ENCODE measurements around the gene DYNC1I1. TPM values are rescaled to one million over a fixed set of nuclear protein-coding genes. Genes with fewer than 3 reads are reported as not detected.

The DYNC1I1 gene
- total and polyA plus RNA-seq, 4 donors = 0.28 to 0.67 (median 0.39) TPM

DNA sequence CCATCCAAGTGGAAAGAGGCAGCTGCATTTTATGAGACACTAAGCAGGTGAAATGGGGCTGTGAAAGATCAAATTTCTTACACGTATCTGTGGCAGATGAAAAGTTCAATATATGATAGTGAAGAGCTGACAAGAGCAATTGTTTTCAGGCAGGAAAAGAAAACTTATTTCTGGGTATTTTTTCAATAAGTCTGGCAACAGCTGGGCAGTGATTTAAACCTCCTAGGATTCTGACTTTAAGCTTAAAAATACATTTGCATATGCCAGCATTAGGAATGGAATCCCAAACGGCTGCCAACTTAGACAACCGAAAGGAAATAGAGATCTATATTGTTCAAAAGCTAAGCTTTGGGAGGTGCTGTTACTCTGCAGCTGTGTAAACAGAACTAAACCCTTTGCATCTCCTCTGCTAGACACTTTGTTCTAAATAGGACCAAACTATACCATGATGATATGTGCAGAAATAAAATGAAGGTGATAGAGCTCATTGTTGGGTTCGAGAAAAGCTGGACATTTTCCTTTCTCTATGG, 26.1 kb downstream of the DYNC1I1 start:
- 48% methylated on average over 4 of the region's 4 CpGs for WGBS
- no peaks in the 10 kb centered on the region for H3K36me3 ChIP-seq (ENCODE audit: control insufficient read depth in 4 of 4, insufficient read depth in 3 of 4, low read depth in 1 of 4, low read length in 3 of 4)
- no peak overlapping the region for H3K9ac ChIP-seq (ENCODE audit: low read depth in 1 of 2, low read length in 2 of 2)
- no peaks in the 10 kb centered on the region for H3K9me3 ChIP-seq (ENCODE audit: control insufficient read depth in 4 of 4, low read length in 3 of 4)
- no peak overlapping the region for H3K27ac ChIP-seq (ENCODE audit: low read depth in 1 of 2, low read length in 2 of 2)
- peaks cover 0 to 3% (median 1%) of the 10 kb centered on the region in 4 donors for H3K27me3 ChIP-seq (ENCODE audit: control insufficient read depth in 4 of 4, insufficient read depth in 4 of 4, low read length in 3 of 4)
- DNase-seq (ENCODE audit: low spot score) = no peak
- no peaks in the 10 kb centered on the region for H3K4me1 ChIP-seq (ENCODE audit: control insufficient read depth in 4 of 4, insufficient read depth in 4 of 4, low read length in 3 of 4)
- TF ChIP-seq YY1 (IDR thresholded peaks at IDR 0.05) (no peak), EGR1 (IDR thresholded peaks at IDR 0.05; ENCODE audit: low read depth in 2 of 2) (no peak), RXRA (IDR thresholded peaks at IDR 0.05) (no peak)
- no peak overlapping the region for H3K4me3 ChIP-seq (ENCODE audit: low read depth in 1 of 3, low read length in 3 of 3)

DNA sequence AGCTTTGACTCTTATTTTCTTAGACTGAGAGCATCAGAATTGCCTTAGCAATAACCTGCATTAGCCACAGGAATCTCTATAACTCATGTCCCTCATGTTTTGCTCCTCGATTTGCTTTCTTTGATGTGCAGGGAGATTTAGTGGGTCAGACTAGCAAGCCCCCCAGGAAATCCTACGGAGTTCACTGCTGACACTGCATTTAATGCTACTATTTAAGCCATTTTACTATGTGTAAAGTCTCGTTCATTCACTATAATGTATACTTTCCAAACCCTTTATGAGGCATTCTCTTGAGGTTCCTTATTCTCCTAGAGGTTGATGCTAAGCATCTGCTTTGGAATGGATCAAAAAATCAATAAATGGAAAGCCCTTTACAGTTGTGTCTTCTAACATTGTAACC, 28.4 kb downstream of the DYNC1I1 start:
- Histone ChIP-seq H3K9ac (ENCODE audit: low read depth in 1 of 2, low read length in 2 of 2) (no peak overlapping the region), H3K4me1 (ENCODE audit: control insufficient read depth in 4 of 4, insufficient read depth in 4 of 4, low read length in 3 of 4) (no peaks in the 10 kb centered on the region), H3K27ac (ENCODE audit: low read depth in 1 of 2, low read length in 2 of 2) (no peak overlapping the region), H3K9me3 (ENCODE audit: control insufficient read depth in 4 of 4, low read length in 3 of 4) (no peaks in the 10 kb centered on the region), H3K27me3 (ENCODE audit: control insufficient read depth in 4 of 4, insufficient read depth in 4 of 4, low read length in 3 of 4) (peaks cover 0 to 3% (median 1%) of the 10 kb centered on the region in 4 donors), H3K36me3 (ENCODE audit: control insufficient read depth in 4 of 4, insufficient read depth in 3 of 4, low read depth in 1 of 4, low read length in 3 of 4) (no peaks in the 10 kb centered on the region), H3K4me3 (ENCODE audit: low read depth in 1 of 3, low read length in 3 of 3) (no peak overlapping the region)
- WGBS = 71% methylated on average over 3 of the region's 3 CpGs
- DNase-seq (ENCODE audit: low spot score) = no peak
- no peak for TF ChIP-seq TAF1 (conservative IDR thresholded peaks at IDR 0.05)
- no peak for TF ChIP-seq GABPA (IDR thresholded peaks at IDR 0.05 in 1 of 2, conservative IDR thresholded peaks at IDR 0.05 in 1 of 2)
- TF ChIP-seq, protein P1, sequence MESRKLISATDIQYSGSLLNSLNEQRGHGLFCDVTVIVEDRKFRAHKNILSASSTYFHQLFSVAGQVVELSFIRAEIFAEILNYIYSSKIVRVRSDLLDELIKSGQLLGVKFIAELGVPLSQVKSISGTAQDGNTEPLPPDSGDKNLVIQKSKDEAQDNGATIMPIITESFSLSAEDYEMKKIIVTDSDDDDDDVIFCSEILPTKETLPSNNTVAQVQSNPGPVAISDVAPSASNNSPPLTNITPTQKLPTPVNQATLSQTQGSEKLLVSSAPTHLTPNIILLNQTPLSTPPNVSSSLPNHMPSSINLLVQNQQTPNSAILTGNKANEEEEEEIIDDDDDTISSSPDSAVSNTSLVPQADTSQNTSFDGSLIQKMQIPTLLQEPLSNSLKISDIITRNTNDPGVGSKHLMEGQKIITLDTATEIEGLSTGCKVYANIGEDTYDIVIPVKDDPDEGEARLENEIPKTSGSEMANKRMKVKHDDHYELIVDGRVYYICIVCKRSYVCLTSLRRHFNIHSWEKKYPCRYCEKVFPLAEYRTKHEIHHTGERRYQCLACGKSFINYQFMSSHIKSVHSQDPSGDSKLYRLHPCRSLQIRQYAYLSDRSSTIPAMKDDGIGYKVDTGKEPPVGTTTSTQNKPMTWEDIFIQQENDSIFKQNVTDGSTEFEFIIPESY (IDR thresholded peaks at IDR 0.05) = no peak
- TF ChIP-seq, protein P2, sequence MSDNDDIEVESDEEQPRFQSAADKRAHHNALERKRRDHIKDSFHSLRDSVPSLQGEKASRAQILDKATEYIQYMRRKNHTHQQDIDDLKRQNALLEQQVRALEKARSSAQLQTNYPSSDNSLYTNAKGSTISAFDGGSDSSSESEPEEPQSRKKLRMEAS (IDR thresholded peaks at IDR 0.05) = no peak

DNA sequence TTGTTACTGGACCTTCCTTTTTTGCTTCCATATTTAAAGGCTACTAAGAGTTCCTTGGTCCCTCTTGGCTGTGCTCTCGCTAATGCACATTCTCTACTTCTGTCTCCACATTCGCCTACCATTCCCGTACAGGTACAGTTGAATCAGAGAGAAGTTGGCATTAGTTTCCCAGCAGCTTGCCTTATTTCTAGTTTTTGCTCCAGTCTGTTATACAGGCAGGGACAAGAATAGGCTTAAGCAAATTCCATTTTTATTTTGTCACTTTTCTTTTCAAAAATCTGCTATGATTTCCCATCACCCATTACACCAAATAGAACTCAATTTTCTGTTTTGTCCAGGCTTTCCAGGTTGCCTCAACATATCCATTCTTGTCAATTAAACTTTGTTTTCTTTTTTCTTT, 29.9 kb downstream of the DYNC1I1 start:
- 95% methylated on average over 3 of the region's 3 CpGs for WGBS
- no peaks in the 10 kb centered on the region for H3K4me1 ChIP-seq (ENCODE audit: control insufficient read depth in 4 of 4, insufficient read depth in 4 of 4, low read length in 3 of 4)

More for the DNA sequence above, 29.9 kb downstream of the DYNC1I1 start:
- Histone ChIP-seq H3K36me3 (ENCODE audit: control insufficient read depth in 4 of 4, insufficient read depth in 3 of 4, low read depth in 1 of 4, low read length in 3 of 4) (peaks cover 0 to 4% (median 0%) of the 10 kb centered on the region in 4 donors), H3K4me3 (ENCODE audit: low read depth in 1 of 3, low read length in 3 of 3) (no peak overlapping the region), H3K27ac (ENCODE audit: low read depth in 1 of 2, low read length in 2 of 2) (no peak overlapping the region), H3K27me3 (ENCODE audit: control insufficient read depth in 4 of 4, insufficient read depth in 4 of 4, low read length in 3 of 4) (peaks cover 0 to 3% (median 1%) of the 10 kb centered on the region in 4 donors), H3K9me3 (ENCODE audit: control insufficient read depth in 4 of 4, low read length in 3 of 4) (no peaks in the 10 kb centered on the region), H3K9ac (ENCODE audit: low read depth in 1 of 2, low read length in 2 of 2) (no peak overlapping the region)
- TF ChIP-seq EGR1 (IDR thresholded peaks at IDR 0.05; ENCODE audit: low read depth in 2 of 2) (no peak), JUND (IDR thresholded peaks at IDR 0.05) (no peak), HNF4G (IDR thresholded peaks at IDR 0.05) (no peak), SP1 (IDR thresholded peaks at IDR 0.05) (no peak)
- TF ChIP-seq, protein P2 (IDR thresholded peaks at IDR 0.05) = no peak
- TF ChIP-seq, protein P3, sequence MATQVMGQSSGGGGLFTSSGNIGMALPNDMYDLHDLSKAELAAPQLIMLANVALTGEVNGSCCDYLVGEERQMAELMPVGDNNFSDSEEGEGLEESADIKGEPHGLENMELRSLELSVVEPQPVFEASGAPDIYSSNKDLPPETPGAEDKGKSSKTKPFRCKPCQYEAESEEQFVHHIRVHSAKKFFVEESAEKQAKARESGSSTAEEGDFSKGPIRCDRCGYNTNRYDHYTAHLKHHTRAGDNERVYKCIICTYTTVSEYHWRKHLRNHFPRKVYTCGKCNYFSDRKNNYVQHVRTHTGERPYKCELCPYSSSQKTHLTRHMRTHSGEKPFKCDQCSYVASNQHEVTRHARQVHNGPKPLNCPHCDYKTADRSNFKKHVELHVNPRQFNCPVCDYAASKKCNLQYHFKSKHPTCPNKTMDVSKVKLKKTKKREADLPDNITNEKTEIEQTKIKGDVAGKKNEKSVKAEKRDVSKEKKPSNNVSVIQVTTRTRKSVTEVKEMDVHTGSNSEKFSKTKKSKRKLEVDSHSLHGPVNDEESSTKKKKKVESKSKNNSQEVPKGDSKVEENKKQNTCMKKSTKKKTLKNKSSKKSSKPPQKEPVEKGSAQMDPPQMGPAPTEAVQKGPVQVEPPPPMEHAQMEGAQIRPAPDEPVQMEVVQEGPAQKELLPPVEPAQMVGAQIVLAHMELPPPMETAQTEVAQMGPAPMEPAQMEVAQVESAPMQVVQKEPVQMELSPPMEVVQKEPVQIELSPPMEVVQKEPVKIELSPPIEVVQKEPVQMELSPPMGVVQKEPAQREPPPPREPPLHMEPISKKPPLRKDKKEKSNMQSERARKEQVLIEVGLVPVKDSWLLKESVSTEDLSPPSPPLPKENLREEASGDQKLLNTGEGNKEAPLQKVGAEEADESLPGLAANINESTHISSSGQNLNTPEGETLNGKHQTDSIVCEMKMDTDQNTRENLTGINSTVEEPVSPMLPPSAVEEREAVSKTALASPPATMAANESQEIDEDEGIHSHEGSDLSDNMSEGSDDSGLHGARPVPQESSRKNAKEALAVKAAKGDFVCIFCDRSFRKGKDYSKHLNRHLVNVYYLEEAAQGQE (IDR thresholded peaks at IDR 0.05) = no peak
- DNase-seq (ENCODE audit: low spot score) = no peak
